Neuronal stem cell (in vitro differentiated cells): Measurements from ENCODE around the gene PCSK9.

Experiments used
- DNase-seq: peaks from one replicate; pipeline ENCODE4 v3.0.0-alpha.2; 2013; ENCODE audit warnings: low spot score
- H2AFZ ChIP-seq: one replicate; pipeline ENCODE4 v1.6.1; 2013; ENCODE audit warnings: mild to moderate bottlenecking, low read length, inconsistent platforms
- H2AK5ac ChIP-seq: 2 replicates; pipeline ENCODE4 v1.6.1; 2013; ENCODE audit warnings: low read depth, mild to moderate bottlenecking, inconsistent platforms, low read length, moderate library complexity, mixed read lengths
- H2BK120ac ChIP-seq: 2 replicates; pipeline ENCODE4 v1.6.1; 2013; ENCODE audit warnings: low read depth, mild to moderate bottlenecking, inconsistent platforms, low read length, moderate library complexity, mixed read lengths
- H2BK12ac ChIP-seq: one replicate; pipeline ENCODE4 v1.6.1; 2013; ENCODE audit warnings: low read length, inconsistent platforms
- H2BK15ac ChIP-seq: 2 replicates; pipeline ENCODE4 v1.6.1; 2013; ENCODE audit warnings: mild to moderate bottlenecking, low read length, inconsistent platforms, mixed read lengths
- H2BK5ac ChIP-seq: one replicate; pipeline ENCODE4 v1.6.1; 2013; ENCODE audit warnings: inconsistent platforms, mild to moderate bottlenecking, low read length, moderate library complexity
- H3K14ac ChIP-seq: one replicate; pipeline ENCODE4 v1.6.1; 2013; ENCODE audit warnings: low read length, inconsistent platforms
- H3K18ac ChIP-seq: 2 replicates; pipeline ENCODE4 v1.6.1; 2013; ENCODE audit warnings: low read length, inconsistent platforms
- H3K23ac ChIP-seq: 2 replicates; pipeline ENCODE4 v1.6.1; 2013; ENCODE audit warnings: low read depth, mild to moderate bottlenecking, mixed read lengths, low read length, inconsistent platforms; ENCODE audit not compliant: poor library complexity
- H3K27ac ChIP-seq: replicated peaks from 3 replicates; pipeline ENCODE4 v1.5.1; 2013; ENCODE audit warnings: low read length, inconsistent platforms
- H3K27me3 ChIP-seq, 3 experiments: 2 replicates each; pipeline ENCODE4 v1.6.1; 2013; ENCODE audit warnings: low read length in 3 of 3, mild to moderate bottlenecking in 2 of 3, inconsistent platforms in 1 of 3, low read depth in 1 of 3, mixed read lengths in 1 of 3, moderate library complexity in 1 of 3; ENCODE audit not compliant: control insufficient read depth in 3 of 3, insufficient read depth in 3 of 3
- H3K36me3 ChIP-seq, 2 donors: replicated peaks in 1 of 2; 2 replicates each; pipeline ENCODE4 v1.6.1; 2013; ENCODE audit warnings: low read length in 2 of 2; ENCODE audit not compliant: control insufficient read depth in 2 of 2, insufficient read depth in 2 of 2
- H3K4ac ChIP-seq: 2 replicates; pipeline ENCODE4 v1.6.1; 2013; ENCODE audit warnings: inconsistent platforms, mild to moderate bottlenecking, low read length, moderate library complexity
- H3K4me1 ChIP-seq, 2 donors: 1 replicate in 1 of 2; 2 replicates in 1 of 2; pipeline ENCODE4 v1.6.1; 2013; ENCODE audit warnings: low read length in 2 of 2, low read depth in 1 of 2; ENCODE audit not compliant: control insufficient read depth in 2 of 2, insufficient read depth in 1 of 2
- H3K4me2 ChIP-seq: one replicate; pipeline ENCODE4 v1.6.1; 2013; ENCODE audit warnings: mild to moderate bottlenecking, low read length, inconsistent platforms; ENCODE audit not compliant: insufficient read depth, poor library complexity, severe bottlenecking
- H3K4me3 ChIP-seq, 2 donors: 2 replicates each; pipeline ENCODE4 v1.5.1; 2013; ENCODE audit warnings: low read length in 2 of 2, mild to moderate bottlenecking in 2 of 2, inconsistent platforms in 1 of 2, moderate library complexity in 1 of 2
- H3K79me1 ChIP-seq: one replicate; pipeline ENCODE4 v1.6.1; 2013; ENCODE audit warnings: low read depth, mild to moderate bottlenecking, inconsistent platforms, low read length, moderate library complexity
- H3K9ac ChIP-seq: one replicate; pipeline ENCODE4 v1.6.1; 2013; ENCODE audit warnings: mild to moderate bottlenecking, low read depth, low read length, inconsistent platforms; ENCODE audit not compliant: poor library complexity
- H3K9me3 ChIP-seq, 2 donors: replicated peaks in 1 of 2; 2 replicates each; pipeline versions ENCODE3 to v1.6.1; 2013; ENCODE audit warnings: low read length in 2 of 2, mild to moderate bottlenecking in 2 of 2, inconsistent platforms in 1 of 2, low read depth in 1 of 2, mixed read lengths in 1 of 2, moderate library complexity in 1 of 2; ENCODE audit not compliant: control insufficient read depth in 2 of 2, insufficient read depth in 1 of 2
- H4K8ac ChIP-seq: one replicate; pipeline ENCODE4 v1.6.1; 2013; ENCODE audit warnings: low read depth, mild to moderate bottlenecking, inconsistent platforms, low read length, moderate library complexity
- H4K91ac ChIP-seq: one replicate; pipeline ENCODE4 v1.6.1; 2013; ENCODE audit warnings: low read length, low read depth, mild to moderate bottlenecking, inconsistent platforms; ENCODE audit not compliant: poor library complexity
- WGBS, 2 donors: extraction: QIAGEN DNeasy Blood & Tissue Kit; methylation state at CpG; one replicate each; pipeline ENCODE4 v1.1.7; 2013; ENCODE audit warnings: missing lambda C conversion rate in 2 of 2, mixed read lengths in 1 of 2; ENCODE audit not compliant: insufficient read length in 2 of 2, insufficient replicate concordance in 1 of 2; ENCODE audit errors: extremely low coverage in 2 of 2; 5-methylcytosine and 5-hydroxymethylcytosine counted together

The PCSK9 gene

GRCh38 chr1:54993140-54993539 lies 46.2 kb upstream of the PCSK9 start:
- H3K18ac ChIP-seq = peak overlapping the region; percentile 24
- H4K91ac ChIP-seq = no peak overlapping the region
- no peak overlapping the region for H2AFZ ChIP-seq
- no peak overlapping the region for H2BK5ac ChIP-seq
- H3K23ac ChIP-seq = peak overlapping the region; percentile 18
- peaks cover 7 to 67% (median 23%) of the 10 kb centered on the region in 3 experiments for H3K27me3 ChIP-seq
- no peaks in the 10 kb centered on the region for H3K36me3 ChIP-seq
- H3K4me2 ChIP-seq = no peak overlapping the region
- no peak overlapping the region for H3K27ac ChIP-seq
- no peak overlapping the region for H2BK120ac ChIP-seq
- H2AK5ac ChIP-seq = no peak overlapping the region
- H2BK12ac ChIP-seq = no peak overlapping the region
- H4K8ac ChIP-seq = no peak overlapping the region
- no peak for DNase-seq
- no peak overlapping the region for H3K4ac ChIP-seq
- peaks cover 0 to 6% of the 10 kb centered on the region in 2 donors for H3K9me3 ChIP-seq
- no peak overlapping the region for H3K14ac ChIP-seq
- no peak overlapping the region for H2BK15ac ChIP-seq
- no peak overlapping the region for H3K4me3 ChIP-seq
- H3K79me1 ChIP-seq = no peaks in the 10 kb centered on the region
- peaks cover 3 to 12% of the 10 kb centered on the region in 2 donors for H3K4me1 ChIP-seq
- WGBS, 2 donors = no CpG with 5 or more reads among the region's 6 CpGs
- no peak overlapping the region for H3K9ac ChIP-seq

DNA sequence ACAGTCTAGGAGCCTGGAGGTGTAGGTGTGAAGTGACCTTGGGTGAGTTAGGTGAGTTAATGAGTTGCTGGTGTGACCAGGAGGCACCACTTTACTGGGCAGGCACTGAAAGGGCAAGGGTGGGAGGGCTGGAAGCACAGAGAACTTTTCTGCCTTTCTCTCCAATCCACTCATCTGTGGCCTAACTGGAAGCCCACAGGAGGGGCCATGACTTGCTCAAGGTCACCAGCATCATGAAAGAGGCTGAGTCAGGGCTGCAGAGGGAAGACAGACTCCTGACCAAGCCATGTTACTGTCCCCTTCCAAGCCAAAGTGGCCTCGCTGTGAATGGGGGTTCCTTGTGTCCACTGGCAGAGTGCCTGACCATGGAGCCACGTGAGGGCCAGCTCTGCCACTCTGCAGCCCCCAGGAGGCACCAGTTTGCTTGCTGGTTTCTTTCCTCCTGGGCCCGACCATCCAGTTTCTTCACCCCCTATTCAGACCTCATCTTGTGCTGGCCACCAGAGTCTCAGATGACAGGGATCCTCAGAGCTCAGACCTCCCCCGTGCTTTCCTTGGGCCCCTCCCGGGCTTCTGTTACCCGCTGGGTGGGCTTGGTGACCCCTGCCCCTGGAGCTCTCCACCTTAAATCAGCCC lies 44.9 kb upstream of the PCSK9 start:
- Histone ChIP-seq H3K4ac (no peak overlapping the region), H4K91ac (no peak overlapping the region), H3K27me3 (peaks cover 7 to 79% (median 34%) of the 10 kb centered on the region in 3 experiments), H3K27ac (no peak overlapping the region), H3K9ac (no peak overlapping the region), H4K8ac (peak overlapping the region; percentile 43), H3K4me3 (no peak overlapping the region), H2BK12ac (no peak overlapping the region), H3K9me3 (peaks cover 0 to 7% of the 10 kb centered on the region in 2 donors), H3K18ac (peak overlapping the region; percentile 86), H2BK15ac (no peak overlapping the region), H2AFZ (no peak overlapping the region), H3K36me3 (no peaks in the 10 kb centered on the region), H2BK5ac (no peak overlapping the region), H2AK5ac (peak overlapping the region; percentile 49), H3K14ac (no peak overlapping the region), H2BK120ac (no peak overlapping the region), H3K4me2 (no peak overlapping the region), H3K4me1 (peaks cover 3 to 12% of the 10 kb centered on the region in 2 donors), H3K23ac (no peak overlapping the region), H3K79me1 (no peaks in the 10 kb centered on the region)
- DNase-seq = no peak
- WGBS, 2 donors = no CpG with 5 or more reads among the region's 6 CpGs

- Histone ChIP-seq H3K4me1 (peaks cover 3 to 12% of the 10 kb centered on the region in 2 donors), H3K79me1 (no peaks in the 10 kb centered on the region), H3K23ac (no peak overlapping the region), H4K91ac (no peak overlapping the region), H2BK5ac (no peak overlapping the region), H2AFZ (no peak overlapping the region), H2BK12ac (no peak overlapping the region), H3K4me2 (no peak overlapping the region), H2AK5ac (no peak overlapping the region), H2BK120ac (no peak overlapping the region), H3K27ac (no peak overlapping the region), H2BK15ac (no peak overlapping the region), H4K8ac (no peak overlapping the region), H3K14ac (no peak overlapping the region), H3K27me3 (peaks cover 7 to 78% (median 35%) of the 10 kb centered on the region in 3 experiments), H3K9ac (no peak overlapping the region), H3K9me3 (peaks cover 0 to 7% of the 10 kb centered on the region in 2 donors), H3K18ac (no peak overlapping the region), H3K4me3 (no peak overlapping the region), H3K4ac (no peak overlapping the region), H3K36me3 (no peaks in the 10 kb centered on the region)
- DNase-seq = no peak
- WGBS, 2 donors = no CpG with 5 or more reads among the region's 12 CpGs
These were observed 44.2 kb upstream of the PCSK9 start for GRCh38 chr1:54995013-54995760.

GRCh38 chr1:54995835-54996234 lies 43.5 kb upstream of the PCSK9 start:
- DNase-seq = no peak
- no CpG with 5 or more reads among the region's 9 CpGs for WGBS, 2 donors

More at GRCh38 chr1:54995835-54996234, 43.5 kb upstream of the PCSK9 start:
- Histone ChIP-seq H3K14ac (no peak overlapping the region), H3K36me3 (no peaks in the 10 kb centered on the region), H2BK12ac (no peak overlapping the region), H3K4me3 (no peak overlapping the region), H3K4me2 (no peak overlapping the region), H3K4ac (no peak overlapping the region), H2BK15ac (no peak overlapping the region), H3K9me3 (peaks cover 0 to 7% of the 10 kb centered on the region in 2 donors), H3K9ac (no peak overlapping the region), H4K91ac (no peak overlapping the region), H4K8ac (no peak overlapping the region), H2BK120ac (no peak overlapping the region), H3K27ac (no peak overlapping the region), H3K79me1 (no peaks in the 10 kb centered on the region), H3K27me3 (peaks cover 7 to 73% (median 35%) of the 10 kb centered on the region in 3 experiments), H2AK5ac (peak overlapping the region; percentile 20), H2AFZ (no peak overlapping the region), H3K4me1 (peaks cover 3 to 12% of the 10 kb centered on the region in 2 donors), H3K18ac (no peak overlapping the region), H3K23ac (no peak overlapping the region), H2BK5ac (no peak overlapping the region)
